ENCODE data around the gene PDE6H. TPM values are rescaled to one million over a fixed set of nuclear protein-coding genes. Genes with fewer than 3 reads are reported as not detected.

PDE6H gene
- total and polyA plus RNA-seq, 4 experiments from 2014 or later, result not detected

- ChIA-PET POLR2A (ENCODE audit: partially characterized antibody) (no interaction called here), CTCF (ENCODE audit: partially characterized antibody) (interaction anchor here (1.7 kb wide), 1 partner anchor 10 kb away, joined by 4 read pairs; no protein-coding TSS in a partner anchor)
- Histone ChIP-seq H3K36me3 (ENCODE audit: insufficient read depth, low read length) (no peaks in the 10 kb centered on the region), H3K9me3 (ENCODE audit: control insufficient read depth in 1 of 2, low read length in 2 of 2) (no peaks in the 10 kb centered on the region), H3K27me3 (ENCODE audit: insufficient read depth, low read length) (no peaks in the 10 kb centered on the region), H3K4me1 (ENCODE audit: insufficient read depth, low read length) (no peaks in the 10 kb centered on the region), H3K27ac (ENCODE audit: low read depth, low read length) (no peak overlapping the region), H3K4me3 (ENCODE audit: low read length in 2 of 2) (no peak overlapping the region)
- H3K36me3 Mint-ChIP-seq, result no peaks in the 10 kb centered on the region
- intact Hi-C loops (cut with micrococcal nuclease), result loop anchor here (5.0 kb wide), 1 partner anchor 211 kb away; the partner anchor contains the start of gene RERG
- H3K9me3 Mint-ChIP-seq, result no peaks in the 10 kb centered on the region
- H3K27ac Mint-ChIP-seq, result no peak overlapping the region
- H3K27me3 Mint-ChIP-seq, result peaks cover 17 to 22% of the 10 kb centered on the region in 2 donors
- no peak overlapping the region for H3K4me3 Mint-ChIP-seq
- H3K4me1 Mint-ChIP-seq, result no peaks in the 10 kb centered on the region
- DNase-seq, result no peak
Observed at GRCh38 chr12:15011162-15011561, 38.3 kb downstream of the PDE6H start.

GRCh38 chr12:15013634-15014179 lies 40.9 kb downstream of the PDE6H start:
- POLR2A ChIA-PET (ENCODE audit: partially characterized antibody), result no interaction called here
- Mint-ChIP-seq H3K27ac (no peak overlapping the region), H3K27me3 (peaks cover 5 to 12% of the 10 kb centered on the region in 2 donors), H3K9me3 (peaks cover 0 to 1% (median 0%) of the 10 kb centered on the region in 8 donors), H3K4me1 (no peaks in the 10 kb centered on the region), H3K36me3 (no peaks in the 10 kb centered on the region), H3K4me3 (no peak overlapping the region)
- no peak overlapping the region for H3K27ac ChIP-seq (ENCODE audit: low read depth, low read length)
- no peaks in the 10 kb centered on the region for H3K27me3 ChIP-seq (ENCODE audit: insufficient read depth, low read length)
- H3K4me1 ChIP-seq (ENCODE audit: insufficient read depth, low read length), result no peaks in the 10 kb centered on the region
- DNase-seq, result no peak
- no peaks in the 10 kb centered on the region for H3K36me3 ChIP-seq (ENCODE audit: insufficient read depth, low read length)
- CTCF ChIA-PET (ENCODE audit: partially characterized antibody), result no interaction called here
- H3K9me3 ChIP-seq (ENCODE audit: control insufficient read depth in 1 of 2, low read length in 2 of 2), result no peaks in the 10 kb centered on the region
- intact Hi-C loops (cut with micrococcal nuclease), result loop anchor here (5.0 kb wide), 1 partner anchor 209 kb away; the partner anchor contains the start of gene RERG
- no peak overlapping the region for H3K4me3 ChIP-seq (ENCODE audit: low read length in 2 of 2)

GRCh38 chr12:15014708-15015107 lies 41.9 kb downstream of the PDE6H start:
- H3K9me3 ChIP-seq (ENCODE audit: control insufficient read depth in 1 of 2, low read length in 2 of 2), result no peaks in the 10 kb centered on the region
- ChIA-PET CTCF (ENCODE audit: partially characterized antibody) (no interaction called here), POLR2A (ENCODE audit: partially characterized antibody) (no interaction called here)
- intact Hi-C loops (cut with micrococcal nuclease), result loop anchor here (5.0 kb wide), 1 partner anchor 208 kb away; the partner anchor contains the start of gene RERG
- H3K4me1 ChIP-seq (ENCODE audit: insufficient read depth, low read length), result no peaks in the 10 kb centered on the region
- no peak for DNase-seq
- no peaks in the 10 kb centered on the region for H3K27me3 ChIP-seq (ENCODE audit: insufficient read depth, low read length)
- no peak overlapping the region for H3K4me3 ChIP-seq (ENCODE audit: low read length in 2 of 2)
- Mint-ChIP-seq H3K9me3 (peaks cover 0 to 1% (median 0%) of the 10 kb centered on the region in 8 donors), H3K4me3 (no peak overlapping the region), H3K27me3 (peaks cover 0 to 11% of the 10 kb centered on the region in 2 donors), H3K4me1 (no peaks in the 10 kb centered on the region), H3K36me3 (no peaks in the 10 kb centered on the region), H3K27ac (no peak overlapping the region)
- H3K27ac ChIP-seq (ENCODE audit: low read depth, low read length), result no peak overlapping the region
- no peaks in the 10 kb centered on the region for H3K36me3 ChIP-seq (ENCODE audit: insufficient read depth, low read length)

GRCh38 chr12:15015121-15015520 lies 42.3 kb downstream of the PDE6H start:
- ChIA-PET CTCF (ENCODE audit: partially characterized antibody) (no interaction called here), POLR2A (ENCODE audit: partially characterized antibody) (no interaction called here)
- H3K27me3 ChIP-seq (ENCODE audit: insufficient read depth, low read length), result no peaks in the 10 kb centered on the region
- Mint-ChIP-seq H3K27ac (no peak overlapping the region), H3K27me3 (peaks cover 0 to 10% of the 10 kb centered on the region in 2 donors), H3K36me3 (no peaks in the 10 kb centered on the region), H3K9me3 (peaks cover 0 to 1% (median 0%) of the 10 kb centered on the region in 8 donors), H3K4me1 (no peaks in the 10 kb centered on the region), H3K4me3 (no peak overlapping the region)
- no peaks in the 10 kb centered on the region for H3K4me1 ChIP-seq (ENCODE audit: insufficient read depth, low read length)
- H3K4me3 ChIP-seq (ENCODE audit: low read length in 2 of 2), result no peak overlapping the region
- H3K27ac ChIP-seq (ENCODE audit: low read depth, low read length), result no peak overlapping the region
- no peak for DNase-seq
- H3K9me3 ChIP-seq (ENCODE audit: control insufficient read depth in 1 of 2, low read length in 2 of 2), result no peaks in the 10 kb centered on the region
- intact Hi-C loops (cut with micrococcal nuclease), result no loop called here
- no peaks in the 10 kb centered on the region for H3K36me3 ChIP-seq (ENCODE audit: insufficient read depth, low read length)

- H3K4me1 Mint-ChIP-seq, result no peaks in the 10 kb centered on the region
- ChIA-PET CTCF (ENCODE audit: partially characterized antibody) (no interaction called here), POLR2A (ENCODE audit: partially characterized antibody) (no interaction called here)
- no peak overlapping the region for H3K27ac Mint-ChIP-seq
- no peaks in the 10 kb centered on the region for H3K36me3 ChIP-seq (ENCODE audit: insufficient read depth, low read length)
- H3K36me3 Mint-ChIP-seq, result no peaks in the 10 kb centered on the region
- H3K27me3 ChIP-seq (ENCODE audit: insufficient read depth, low read length), result no peaks in the 10 kb centered on the region
- no peaks in the 10 kb centered on the region for H3K4me1 ChIP-seq (ENCODE audit: insufficient read depth, low read length)
- no peak for DNase-seq
- intact Hi-C loops (cut with micrococcal nuclease), result no loop called here
- H3K9me3 ChIP-seq (ENCODE audit: control insufficient read depth in 1 of 2, low read length in 2 of 2), result no peaks in the 10 kb centered on the region
- no peak overlapping the region for H3K4me3 ChIP-seq (ENCODE audit: low read length in 2 of 2)
- peaks cover 0 to 2% (median 0%) of the 10 kb centered on the region in 8 donors for H3K9me3 Mint-ChIP-seq
- H3K4me3 Mint-ChIP-seq, result no peak overlapping the region
- H3K27me3 Mint-ChIP-seq, result peaks cover 1 to 19% of the 10 kb centered on the region in 2 donors
- no peak overlapping the region for H3K27ac ChIP-seq (ENCODE audit: low read depth, low read length)
Observed at GRCh38 chr12:15020156-15020555, 47.3 kb downstream of the PDE6H start.

Other genes with a start within 250 kb of the PDE6H start
- 10 to 100 TPM; 83.7 to 83.8 TPM for gene WBP11, start 169.6 kb upstream of the PDE6H start, total RNA-seq
- 10 to 100 TPM; 45.8 to 78.0 TPM for gene WBP11, start 169.6 kb upstream of the PDE6H start, polyA plus RNA-seq
- gene C12orf60, start 169.4 kb upstream of the PDE6H start, total RNA-seq, result 1 to 10 TPM; 1.3 to 1.4 TPM
- 1 to 10 TPM in 1 of 2 donors, under 1 TPM in 1; 0.45 to 2.0 TPM for gene C12orf60, start 169.4 kb upstream of the PDE6H start, polyA plus RNA-seq
- gene SMCO3, start 158.9 kb upstream of the PDE6H start, total RNA-seq, result not detected
- gene SMCO3, start 158.9 kb upstream of the PDE6H start, polyA plus RNA-seq, result under 1 TPM; 0.08 to 0.31 TPM
- not detected for gene ART4, start 129.5 kb upstream of the PDE6H start, total RNA-seq
- not detected for gene ART4, start 129.5 kb upstream of the PDE6H start, polyA plus RNA-seq
- gene MGP, start 87.2 kb upstream of the PDE6H start, total RNA-seq, result under 1 TPM in 1 of 2 experiments, not detected in 1; 0.49 TPM
- gene MGP, start 87.2 kb upstream of the PDE6H start, polyA plus RNA-seq, result not detected
- 10 to 100 TPM in 1 of 2 experiments, 1 to 10 TPM in 1; 9.3 to 11.5 TPM for gene ERP27, start 34.5 kb upstream of the PDE6H start, total RNA-seq
- 1 to 10 TPM; 3.4 to 4.5 TPM for gene ERP27, start 34.5 kb upstream of the PDE6H start, polyA plus RNA-seq
- gene ARHGDIB, start 11.4 kb upstream of the PDE6H start, total RNA-seq, result 100 to 1,000 TPM; 717 to 768 TPM
- 1,000 to 10,000 TPM; 2,962 to 4,406 TPM for gene ARHGDIB, start 11.4 kb upstream of the PDE6H start, polyA plus RNA-seq
- not detected for gene RERG, start 248.4 kb downstream of the PDE6H start, total RNA-seq
- not detected for gene RERG, start 248.4 kb downstream of the PDE6H start, polyA plus RNA-seq